Neural cell (in vitro differentiated cells): ENCODE measurements around the gene TRMT1L. TPM values are rescaled to one million over a fixed set of nuclear protein-coding genes. Genes with fewer than 3 reads are reported as not detected.

Experiments
- H2AFZ ChIP-seq: fragments of 200-600, 300-800 bp; sonication (generic), shearing (Covaris generic); 2 replicates; pipeline ENCODE4 v1.6.0; 2014; ENCODE audit warnings: low read depth, mild to moderate bottlenecking, antibody characterized with exemption, low read length, moderate library complexity
- H3F3A ChIP-seq: fragments of 200-600 bp; shearing (Covaris generic); 2 replicates; pipeline ENCODE4 v1.6.1; 2016; ENCODE audit warnings: mild to moderate bottlenecking, moderate library complexity, mixed read lengths, antibody characterized with exemption, low read length; ENCODE audit not compliant: insufficient read depth, poor library complexity, severe bottlenecking
- H3K27ac ChIP-seq: fragments of 200-600, 300-800 bp; sonication (generic), shearing (Covaris generic); 2 replicates; pipeline ENCODE4 v1.5.1; 2014; ENCODE audit warnings: mild to moderate bottlenecking, low read length, moderate library complexity
- H3K27me3 ChIP-seq: fragments of 300-800, 200-600 bp; sonication (generic), shearing (Covaris generic); 2 replicates; pipeline ENCODE4 v1.6.0; 2014; ENCODE audit warnings: mild to moderate bottlenecking, low read depth, low read length, moderate library complexity; ENCODE audit not compliant: insufficient read depth
- H3K36me3 ChIP-seq: fragments of 300-800, 200-600 bp; sonication (generic), shearing (Covaris generic); 2 replicates; pipeline ENCODE4 v1.5.1; 2014; ENCODE audit warnings: mild to moderate bottlenecking, antibody characterized with exemption, low read length, moderate library complexity; ENCODE audit not compliant: insufficient read depth
- H3K4me2 ChIP-seq: fragments of 300-800, 200-600 bp; sonication (generic), shearing (Covaris generic); 2 replicates; pipeline ENCODE4 v1.6.0; 2014; ENCODE audit warnings: mild to moderate bottlenecking, low read length
- H3K4me3 ChIP-seq: fragments of 300-800, 200-600 bp; sonication (generic), shearing (Covaris generic); 2 replicates; pipeline ENCODE4 v1.5.1; 2014; ENCODE audit warnings: mild to moderate bottlenecking, low read length, moderate library complexity
- H3K79me2 ChIP-seq: fragments of 200-600 bp; shearing (Covaris generic); replicated peaks from 2 replicates; pipeline ENCODE4 v1.6.0; 2014; ENCODE audit warnings: mild to moderate bottlenecking, low read length, moderate library complexity; ENCODE audit not compliant: insufficient read depth
- H3K9ac ChIP-seq: fragments of 300-800, 200-600 bp; sonication (generic), shearing (Covaris generic); 2 replicates; pipeline ENCODE4 v1.6.1; 2016; ENCODE audit warnings: mild to moderate bottlenecking, low read length, mixed read lengths
- H3K9me2 ChIP-seq: fragments of 200-600 bp; shearing (Covaris generic); 2 replicates; pipeline ENCODE4 v1.6.1; 2016; ENCODE audit warnings: mild to moderate bottlenecking, low read length, mixed read lengths; ENCODE audit not compliant: insufficient read depth
- H3K9me3 ChIP-seq: fragments of 200-600, 300-800 bp; sonication (generic), shearing (Covaris generic); 2 replicates; pipeline ENCODE4 v1.6.1; 2016; ENCODE audit warnings: mild to moderate bottlenecking, mixed run types, low read length, moderate library complexity, mixed read lengths
- H4K20me1 ChIP-seq: fragments of 200-600 bp; shearing (Covaris generic); 2 replicates; pipeline ENCODE4 v1.6.1; 2016; ENCODE audit warnings: mild to moderate bottlenecking, mixed run types; ENCODE audit not compliant: insufficient read depth
- CTCF ChIP-seq: fragments of 450-650 bp; IDR thresholded peaks from 2 replicates; pipeline ENCODE4 v1.5.1; 2014; ENCODE audit warnings: antibody characterized with exemption, mild to moderate bottlenecking, moderate library complexity; ENCODE audit not compliant: poor library complexity, severe bottlenecking
- EP300 ChIP-seq: fragments of 450-650 bp; conservative IDR thresholded peaks from 2 replicates; pipeline ENCODE4 v1.6.1; 2014; ENCODE audit warnings: antibody characterized with exemption, mild to moderate bottlenecking, moderate library complexity; ENCODE audit not compliant: poor library complexity, severe bottlenecking
- EZH2 ChIP-seq: fragments of 200-600, 300-800 bp; shearing (Covaris generic), sonication (generic); IDR thresholded peaks from 2 replicates; pipeline ENCODE4 v1.6.1; 2014; ENCODE audit warnings: antibody characterized with exemption, low read length, borderline replicate concordance, mild to moderate bottlenecking; ENCODE audit not compliant: insufficient read depth, poor library complexity, severe bottlenecking
- MXI1 ChIP-seq: fragments of 450-650 bp; conservative IDR thresholded peaks from 2 replicates; pipeline ENCODE4 v1.6.1; 2014; ENCODE audit warnings: antibody characterized with exemption, mild to moderate bottlenecking; ENCODE audit not compliant: poor library complexity, severe bottlenecking
- POLR2AphosphoS5 ChIP-seq: IDR thresholded peaks from 2 replicates; pipeline ENCODE4 v1.6.1; 2012
- RAD21 ChIP-seq: fragments of 450-650 bp; conservative IDR thresholded peaks from 2 replicates; pipeline ENCODE4 v1.6.1; 2014; ENCODE audit warnings: antibody characterized with exemption, mild to moderate bottlenecking, moderate library complexity
- REST ChIP-seq: IDR thresholded peaks from 2 replicates; pipeline ENCODE4 v1.6.1; 2012; ENCODE audit warnings: borderline replicate concordance
- SMC3 ChIP-seq: fragments of 450-650 bp; conservative IDR thresholded peaks from 2 replicates; pipeline ENCODE4 v1.6.1; 2014; ENCODE audit warnings: antibody characterized with exemption, mild to moderate bottlenecking, moderate library complexity; ENCODE audit not compliant: poor library complexity
- TAF1 ChIP-seq: IDR thresholded peaks from 2 replicates; pipeline ENCODE4 v1.6.1; 2012; ENCODE audit warnings: low read depth
- polyA plus RNA-seq: library from polyadenylated mRNA; depleted of rRNA; stranded (reverse); fragments of >200 nt; gene quantifications from 2 replicates; pipeline ENCODE4 v1.2.3, GENCODE V29; 2014

Gene TRMT1L
- polyA plus RNA-seq, 1 donor from 2014 or later = 9.7 TPM

DNA sequence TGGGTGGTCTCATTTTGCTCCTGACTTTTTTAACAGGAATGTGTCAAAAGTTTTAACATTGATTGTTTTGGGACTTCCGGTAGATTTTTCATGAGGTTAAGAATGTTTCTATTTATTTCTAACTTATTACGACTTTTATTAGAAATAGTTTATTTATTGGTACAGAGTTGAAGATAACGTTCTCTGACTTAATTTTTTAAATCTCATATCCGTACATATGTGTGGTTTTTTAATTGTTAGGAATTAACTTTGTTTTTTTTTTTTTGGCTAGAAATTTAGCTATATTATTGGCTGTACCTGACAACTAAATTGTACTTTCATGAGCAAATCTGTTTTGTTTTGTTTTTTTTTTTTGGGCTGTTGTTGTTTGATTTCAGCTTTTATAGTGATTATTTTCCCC lies 79.4 kb downstream of the TRMT1L start:
- no peaks in the 10 kb centered on the region for H3K9me3 ChIP-seq
- peaks cover 74% of the 10 kb centered on the region for H3K79me2 ChIP-seq
- no peaks in the 10 kb centered on the region for H4K20me1 ChIP-seq
- no peaks in the 10 kb centered on the region for H3F3A ChIP-seq
- no peak overlapping the region for H3K4me3 ChIP-seq
- H3K27me3 ChIP-seq = no peaks in the 10 kb centered on the region
- no peak overlapping the region for H2AFZ ChIP-seq
- no peak overlapping the region for H3K27ac ChIP-seq
- no peaks in the 10 kb centered on the region for H3K9me2 ChIP-seq
- H3K36me3 ChIP-seq = no peaks in the 10 kb centered on the region
- H3K4me2 ChIP-seq = no peak overlapping the region
- no peak overlapping the region for H3K9ac ChIP-seq
- TF ChIP-seq TAF1 (no peak), POLR2AphosphoS5 (no peak), EZH2 (no peak), EP300 (no peak), CTCF (no peak), MXI1 (no peak), SMC3 (no peak), REST (no peak), RAD21 (no peak)

DNA sequence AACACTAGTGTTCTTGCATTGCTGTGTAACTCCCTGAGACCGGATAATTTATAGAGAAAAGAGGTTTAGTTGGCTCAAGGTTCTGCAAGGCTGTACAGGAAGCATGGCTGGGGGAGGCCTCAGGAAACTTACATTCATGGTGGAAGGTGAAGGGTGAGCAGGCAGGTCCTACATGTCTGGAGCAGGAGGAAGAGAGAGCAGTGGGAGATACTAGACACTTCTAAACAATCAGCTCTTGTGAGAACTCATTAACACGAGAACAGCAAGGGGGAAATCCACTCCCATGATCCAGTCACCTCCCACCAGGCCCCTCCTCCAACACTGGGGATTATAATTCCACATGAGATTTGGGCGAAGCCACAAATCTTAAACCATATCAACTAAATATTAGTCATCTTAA lies 81.3 kb downstream of the TRMT1L start:
- Histone ChIP-seq H3K4me3 (no peak overlapping the region), H3K27ac (no peak overlapping the region), H3K9me2 (no peaks in the 10 kb centered on the region), H3F3A (no peaks in the 10 kb centered on the region), H3K27me3 (no peaks in the 10 kb centered on the region), H3K36me3 (no peaks in the 10 kb centered on the region), H4K20me1 (no peaks in the 10 kb centered on the region), H3K9me3 (no peaks in the 10 kb centered on the region), H3K4me2 (no peak overlapping the region), H3K9ac (no peak overlapping the region), H2AFZ (no peak overlapping the region), H3K79me2 (peaks cover 78% of the 10 kb centered on the region)
- TF ChIP-seq MXI1 (no peak), CTCF (no peak), SMC3 (no peak), REST (no peak), EP300 (no peak), RAD21 (no peak), POLR2AphosphoS5 (no peak), TAF1 (no peak), EZH2 (no peak)
